Head of caudate nucleus (tissue), 42 donors: ENCODE results near the gene CCDC33.
"Not testable (repeated sequence)": the region's sequence is repeated elsewhere in the genome, so short reads cannot be mapped to it uniquely, and the experiment has no call there.

Experiments used
- DNase-seq, 42 donors: peaks; one replicate each; pipeline versions ENCODE4 v3.0.0 to v3.0.0-alpha.2; 2020 to 2021; ENCODE audit warnings: mixed read lengths in 7 of 42
- intact Hi-C: fragments of 100-400 bp; cut with DNase I; formaldehyde crosslinking; loops from one replicate; pipeline ENCODE4 v1.15.0; 2022

CCDC33 gene

DNA sequence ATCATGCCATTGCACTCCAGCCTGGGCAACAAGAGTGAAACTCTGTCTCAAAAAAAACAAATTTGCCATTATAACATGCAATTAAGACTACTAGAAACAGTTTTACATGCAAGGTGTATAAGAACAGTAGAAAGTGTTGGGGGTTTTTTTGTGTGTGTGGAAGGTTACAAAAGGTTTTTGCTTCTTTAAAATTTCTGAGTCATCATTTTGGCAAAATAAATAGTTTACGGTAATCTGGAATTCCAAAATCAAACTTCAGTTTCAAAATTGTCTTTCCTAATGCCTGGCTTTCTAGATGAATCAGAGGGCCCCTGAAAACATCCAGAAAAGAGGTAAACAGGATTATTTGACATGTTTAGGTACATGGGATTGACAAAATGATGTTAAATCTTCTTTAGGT is 124.7 kb downstream of the CCDC33 start:
- DNase-seq, intact Hi-C loops: not testable (repeated sequence)

- intact Hi-C loops: no loop called here
- no peak for DNase-seq
Observed at GRCh38 chr15:74362482-74362881, 126.4 kb downstream of the CCDC33 start.

- intact Hi-C loops: no loop called here
- DNase-seq: no peak
Observed at GRCh38 chr15:74364936-74365597, 128.9 kb downstream of the CCDC33 start.

DNA sequence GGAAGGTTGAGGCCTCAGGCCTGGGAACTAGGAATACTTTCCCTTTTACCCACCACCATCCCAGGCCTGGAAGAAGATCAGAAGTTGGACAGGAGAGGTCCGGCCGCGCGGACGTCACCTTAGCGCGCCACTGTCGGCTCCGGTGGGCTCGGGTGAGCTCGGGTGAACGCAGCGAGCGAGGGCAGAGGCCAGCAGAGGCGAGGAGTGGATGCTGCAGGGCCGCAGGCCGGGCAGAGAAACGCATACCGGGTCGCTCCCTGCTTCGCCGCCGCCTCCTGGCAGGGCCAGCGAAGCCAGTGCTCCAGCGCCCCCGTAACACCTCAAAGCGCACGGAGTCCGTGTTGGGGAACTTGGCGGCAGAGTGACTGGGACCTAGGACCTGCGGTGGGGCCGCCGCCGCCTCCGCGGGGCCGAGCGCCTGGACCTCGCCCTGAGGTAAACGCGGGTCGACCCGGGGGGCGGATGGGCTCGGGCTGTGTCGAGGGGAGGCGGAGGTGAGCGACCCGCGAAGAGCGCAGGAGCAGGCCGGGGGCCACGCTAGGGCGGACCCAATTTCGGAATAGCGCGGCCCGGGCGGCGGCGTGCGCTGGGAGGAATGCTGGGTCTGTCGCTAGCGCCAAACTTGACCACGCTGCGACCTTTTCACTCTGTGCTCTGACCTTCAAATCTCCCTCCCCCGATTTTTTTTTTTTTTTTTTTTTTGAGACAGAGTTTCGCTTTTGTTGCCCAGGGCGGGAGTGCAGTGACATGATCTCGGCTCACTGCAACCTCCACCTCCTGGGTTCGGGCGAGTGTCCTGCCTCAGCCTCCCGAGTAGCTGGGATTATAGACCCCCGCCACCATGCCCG is 129.7 kb downstream of the CCDC33 start:
- DNase-seq: no peak
- intact Hi-C loops: no loop called here

GRCh38 chr15:74367296-74367854 is 131.2 kb downstream of the CCDC33 start, which contains the start of gene CYP11A1:
CYP11A1 (minus strand) TSS chr15:74367646; CDS start chr15:74367585, 61 bp downstream.
- intact Hi-C loops: no loop called here
- no peak for DNase-seq

GRCh38 chr15:74368121-74368520 is 132.0 kb downstream of the CCDC33 start:
- peak in 1 of 42 donors; percentile 1 for DNase-seq
- intact Hi-C loops: no loop called here

- DNase-seq: peak in 1 of 42 donors; percentile 36
- intact Hi-C loops: no loop called here
Observed at GRCh38 chr15:74369084-74369745, 133.1 kb downstream of the CCDC33 start.

GRCh38 chr15:74369756-74370155 is 133.6 kb downstream of the CCDC33 start:
- intact Hi-C loops: loop anchor here (5.0 kb wide), 2 partner anchors 263 to 398 kb away; no protein-coding TSS in a partner anchor
- DNase-seq: peak in 1 of 42 donors; percentile 22

DNA sequence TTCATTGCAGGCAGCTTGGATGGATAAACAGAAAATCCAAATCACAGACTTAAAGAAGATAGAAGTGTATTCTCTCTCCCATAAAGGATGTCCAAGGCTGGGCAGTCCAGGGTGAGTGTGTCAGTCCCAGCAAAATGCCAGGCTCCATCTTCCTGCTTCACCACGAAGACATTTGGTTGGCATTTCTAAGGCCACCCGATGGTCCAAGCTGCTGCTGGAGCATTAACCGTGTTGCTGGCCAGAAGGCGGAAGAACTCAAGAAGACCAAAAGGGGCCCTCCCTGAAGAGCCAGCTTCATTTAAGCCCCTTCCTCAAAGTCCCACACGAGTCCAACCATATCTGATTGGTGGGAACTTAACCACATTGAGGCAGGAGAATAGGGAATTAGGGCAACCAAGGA is 134.3 kb downstream of the CCDC33 start:
- intact Hi-C loops: loop anchor here (5.0 kb wide), 2 partner anchors 262 to 397 kb away; no protein-coding TSS in a partner anchor

DNA sequence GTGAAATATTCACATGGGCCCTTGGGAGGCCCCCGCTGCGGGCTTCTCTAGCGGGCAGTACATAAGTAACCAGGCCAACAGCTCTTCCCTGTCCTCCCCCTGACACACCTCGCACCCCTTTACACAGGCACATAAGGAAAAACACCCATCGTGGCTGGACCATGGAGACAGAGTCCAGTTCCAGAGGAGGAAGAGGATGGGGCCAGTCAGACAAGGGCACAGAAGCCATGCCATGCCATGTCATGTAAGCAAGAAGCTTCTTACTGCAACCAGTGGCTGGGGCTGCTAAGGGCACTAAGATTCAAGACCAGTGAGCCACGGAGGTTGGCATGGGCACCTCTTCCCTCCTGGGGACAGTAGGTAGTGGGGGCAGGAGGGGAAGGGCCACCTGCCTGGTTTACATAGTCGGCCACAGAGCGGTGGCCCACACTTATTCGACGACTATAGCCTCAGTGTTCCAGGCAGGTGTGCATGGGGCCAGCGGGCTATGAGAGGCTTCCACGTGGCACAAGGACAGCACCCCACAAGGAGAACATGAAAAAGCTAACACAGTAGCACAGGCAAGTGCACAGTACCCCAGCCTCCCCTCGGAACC is 137.0 kb downstream of the CCDC33 start:
- intact Hi-C loops: loop anchor here (5.0 kb wide), 2 partner anchors 259 to 394 kb away; no protein-coding TSS in a partner anchor
- peak in 1 of 42 donors; percentile 34 for DNase-seq

More for the DNA sequence above, 134.3 kb downstream of the CCDC33 start:
- peak in 2 of 42 donors; percentile 9 to 15 for DNase-seq

GRCh38 chr15:74373731-74374647 is 137.9 kb downstream of the CCDC33 start:
- peak; percentile 83 to 96 (median 91) for DNase-seq
- intact Hi-C loops: loop anchor here (5.0 kb wide), 2 partner anchors 258 to 393 kb away; no protein-coding TSS in a partner anchor

GRCh38 chr15:74374648-74375302 is 138.6 kb downstream of the CCDC33 start:
- peak in 1 of 42 donors; percentile 15 for DNase-seq
- intact Hi-C loops: loop anchor here (5.0 kb wide), 2 partner anchors 258 to 393 kb away; no protein-coding TSS in a partner anchor

DNA sequence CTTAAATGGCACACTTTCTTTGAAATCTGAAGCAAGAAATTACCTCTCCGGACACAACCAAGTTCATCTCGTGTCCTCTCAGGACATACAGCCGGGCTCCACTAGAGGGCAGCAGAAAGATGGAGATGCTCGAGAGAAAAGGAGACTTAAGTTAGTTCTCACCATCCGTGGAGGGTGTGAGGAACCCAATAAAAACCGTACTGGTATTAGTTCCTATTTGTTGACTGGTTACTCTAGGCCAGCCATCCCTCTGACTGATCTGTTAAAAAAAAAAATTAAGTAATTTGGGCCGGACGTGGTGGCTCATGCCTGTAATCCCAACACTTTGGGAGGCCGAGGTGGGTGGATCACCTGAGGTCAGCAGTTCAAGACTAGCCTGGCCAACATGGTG is 139.2 kb downstream of the CCDC33 start:
- intact Hi-C loops: no loop called here
- peak; percentile 56 to 94 (median 86) for DNase-seq

DNA sequence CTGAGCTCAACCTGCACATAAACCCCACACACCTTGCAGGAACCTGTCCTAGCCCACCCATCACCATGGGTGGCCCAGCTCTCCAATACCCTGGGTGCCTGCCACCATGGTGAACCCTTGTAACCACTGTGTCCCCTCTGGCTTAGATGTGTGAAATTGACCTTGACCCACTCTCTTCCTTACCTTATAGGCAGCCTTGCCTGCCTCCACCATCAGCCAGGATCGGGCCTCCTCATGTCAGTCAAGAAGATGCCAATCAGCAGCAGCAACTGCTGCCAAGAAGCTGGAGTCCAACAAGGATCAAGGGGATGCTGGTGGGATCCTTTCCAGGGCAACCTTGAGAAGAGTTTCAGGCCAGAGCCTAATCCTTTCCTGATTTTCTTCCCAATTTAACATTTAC is 140.1 kb downstream of the CCDC33 start:
- DNase-seq: peak in 1 of 42 donors; percentile 10
- intact Hi-C loops: no loop called here

DNA sequence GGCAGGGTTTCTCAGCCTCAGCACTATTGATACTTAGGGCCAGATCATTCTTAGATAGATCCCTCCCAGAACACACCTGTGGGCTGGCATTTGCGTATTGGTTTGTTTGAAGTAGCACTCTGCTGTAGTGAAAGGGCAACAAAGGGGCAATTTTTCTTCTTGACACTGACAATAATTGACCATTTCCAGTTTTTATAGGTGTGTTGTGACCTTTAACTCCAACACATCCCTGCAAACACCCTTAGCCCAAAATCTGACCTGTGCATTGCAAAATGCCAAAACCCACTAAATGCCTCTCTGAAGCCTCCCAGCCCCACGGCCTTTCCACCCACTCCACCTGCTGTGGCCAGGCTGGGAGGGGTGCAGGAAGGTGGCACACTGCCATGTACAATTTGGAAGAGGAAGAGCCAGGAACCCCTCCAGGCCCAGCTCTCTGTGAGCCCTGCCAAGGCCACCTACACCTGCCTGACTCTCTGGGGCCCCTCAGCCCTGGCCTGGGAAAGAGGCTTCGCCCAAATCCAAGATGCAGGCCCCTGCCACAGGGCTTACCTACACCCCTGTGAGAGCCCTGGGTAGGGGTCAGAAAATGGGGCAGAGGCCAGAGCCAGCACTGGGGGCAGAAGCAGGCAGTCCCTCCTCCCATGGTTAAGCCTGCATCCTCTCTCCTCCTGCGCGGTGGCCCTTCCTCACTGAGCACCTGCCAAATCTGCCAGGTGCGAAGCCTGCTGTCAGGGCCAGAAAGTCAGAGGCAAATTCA is 140.9 kb downstream of the CCDC33 start:
- intact Hi-C loops: no loop called here
- DNase-seq: peak in 2 of 42 donors; percentile 11 to 16
